ENCODE results near the gene RASGRP3. TPM values are rescaled to one million over a fixed set of nuclear protein-coding genes. Genes with fewer than 3 reads are reported as not detected.
A peak's percentile ranks its signal among the peaks of the same experiment; 100 is the strongest.

RASGRP3 gene
- total and polyA plus RNA-seq, 2 donors (not counting 1 experiment from before 2014, with no cell fraction given) = 0.50 to 6.1 TPM

GRCh38 chr2:33599175-33599942 is 122.9 kb downstream of the RASGRP3 start, which contains the start of gene FAM98A:
TSS of gene FAM98A (minus strand) at chr2:33599299. CDS start at chr2:33599221, 78 bp downstream.
- peak within 1 kb of the TSS; percentile 85 for H3K9ac ChIP-seq (ENCODE audit: insufficient read depth, low read length)
- peak within 1 kb of the TSS; percentile 88 for H3K4me2 ChIP-seq (ENCODE audit: extremely low read depth, insufficient read depth, low read length)
- no peaks in the 10 kb centered on the region for H3K9me3 ChIP-seq (ENCODE audit: control insufficient read depth, insufficient read depth, low read depth, low read length)
- no peaks in the 10 kb centered on the region for H4K20me1 ChIP-seq (ENCODE audit: control insufficient read depth, extremely low read depth, insufficient read depth, low read length)
- no peaks in the 10 kb centered on the region for H3K4me1 ChIP-seq (ENCODE audit: control insufficient read depth, extremely low read depth, insufficient read depth, low read length)
- H3K79me2 ChIP-seq (ENCODE audit: control insufficient read depth, insufficient read depth, low read length) = peaks cover 44% of the 10 kb centered on the region
- H3K36me3 ChIP-seq (ENCODE audit: control insufficient read depth, insufficient read depth, low read length) = no peaks in the 10 kb centered on the region
- no peak for TF ChIP-seq EZH2 (IDR thresholded peaks at IDR 0.05; ENCODE audit: low read length, missing control alignments)
- peak; percentile 17 to 23 for TF ChIP-seq CTCF (conservative IDR thresholded peaks at IDR 0.05 in 1 of 2, IDR thresholded peaks at IDR 0.05 in 1 of 2; ENCODE audit: low read depth in 1 of 2, low read length in 2 of 2)
- H3K27me3 ChIP-seq (ENCODE audit: control insufficient read depth, insufficient read depth, low read length) = no peaks in the 10 kb centered on the region
- peak within 1 kb of the TSS; percentile 93 for H3K27ac ChIP-seq (ENCODE audit: insufficient read depth, low read length)
- peak; percentile 98 to 99 for DNase-seq (ENCODE audit: low read depth in 2 of 2)
- H3K4me3 ChIP-seq (replicated peaks in 1 of 4; ENCODE audit: control extremely low read depth in 1 of 4, insufficient read depth in 1 of 4, low read depth in 3 of 4, low read length in 4 of 4) = peak within 1 kb of the TSS; percentile 78 to 98 (median 94)
- peak within 1 kb of the TSS; percentile 98 for H2AFZ ChIP-seq (ENCODE audit: low read length)

GRCh38 chr2:33599943-33600192 is 123.4 kb downstream of the RASGRP3 start:
- peak overlapping the region; percentile 88 for H3K4me2 ChIP-seq (ENCODE audit: extremely low read depth, insufficient read depth, low read length)
- no peak for DNase-seq (ENCODE audit: low read depth in 2 of 2)
- no peak overlapping the region for H3K9ac ChIP-seq (ENCODE audit: insufficient read depth, low read length)
- H3K36me3 ChIP-seq (ENCODE audit: control insufficient read depth, insufficient read depth, low read length) = no peaks in the 10 kb centered on the region
- H3K27ac ChIP-seq (ENCODE audit: insufficient read depth, low read length) = peak overlapping the region; percentile 68
- peaks cover 41% of the 10 kb centered on the region for H3K79me2 ChIP-seq (ENCODE audit: control insufficient read depth, insufficient read depth, low read length)
- no peaks in the 10 kb centered on the region for H3K4me1 ChIP-seq (ENCODE audit: control insufficient read depth, extremely low read depth, insufficient read depth, low read length)
- no peaks in the 10 kb centered on the region for H3K27me3 ChIP-seq (ENCODE audit: control insufficient read depth, insufficient read depth, low read length)
- TF ChIP-seq CTCF (conservative IDR thresholded peaks at IDR 0.05 in 1 of 2, IDR thresholded peaks at IDR 0.05 in 1 of 2; ENCODE audit: low read depth in 1 of 2, low read length in 2 of 2) (no peak), EZH2 (IDR thresholded peaks at IDR 0.05; ENCODE audit: low read length, missing control alignments) (no peak)
- H3K9me3 ChIP-seq (ENCODE audit: control insufficient read depth, insufficient read depth, low read depth, low read length) = no peaks in the 10 kb centered on the region
- peak overlapping the region; percentile 64 to 98 (median 83) for H3K4me3 ChIP-seq (replicated peaks in 1 of 4; ENCODE audit: control extremely low read depth in 1 of 4, insufficient read depth in 1 of 4, low read depth in 3 of 4, low read length in 4 of 4)
- H2AFZ ChIP-seq (ENCODE audit: low read length) = peak overlapping the region; percentile 98
- no peaks in the 10 kb centered on the region for H4K20me1 ChIP-seq (ENCODE audit: control insufficient read depth, extremely low read depth, insufficient read depth, low read length)

GRCh38 chr2:33602201-33602830 is 125.9 kb downstream of the RASGRP3 start:
- peak in 1 of 2 donors; percentile 79 for DNase-seq (ENCODE audit: low read depth in 2 of 2)
- peaks cover 17% of the 10 kb centered on the region for H3K79me2 ChIP-seq (ENCODE audit: control insufficient read depth, insufficient read depth, low read length)
- H3K4me3 ChIP-seq (replicated peaks in 1 of 4; ENCODE audit: control extremely low read depth in 1 of 4, insufficient read depth in 1 of 4, low read depth in 3 of 4, low read length in 4 of 4) = no peak overlapping the region
- H3K9ac ChIP-seq (ENCODE audit: insufficient read depth, low read length) = no peak overlapping the region
- no peak overlapping the region for H2AFZ ChIP-seq (ENCODE audit: low read length)
- no peak for TF ChIP-seq EZH2 (IDR thresholded peaks at IDR 0.05; ENCODE audit: low read length, missing control alignments)
- no peak for TF ChIP-seq CTCF (conservative IDR thresholded peaks at IDR 0.05 in 1 of 2, IDR thresholded peaks at IDR 0.05 in 1 of 2; ENCODE audit: low read depth in 1 of 2, low read length in 2 of 2)
- no peaks in the 10 kb centered on the region for H3K36me3 ChIP-seq (ENCODE audit: control insufficient read depth, insufficient read depth, low read length)
- H3K4me2 ChIP-seq (ENCODE audit: extremely low read depth, insufficient read depth, low read length) = no peak overlapping the region
- no peaks in the 10 kb centered on the region for H3K4me1 ChIP-seq (ENCODE audit: control insufficient read depth, extremely low read depth, insufficient read depth, low read length)
- H3K27ac ChIP-seq (ENCODE audit: insufficient read depth, low read length) = no peak overlapping the region
- H4K20me1 ChIP-seq (ENCODE audit: control insufficient read depth, extremely low read depth, insufficient read depth, low read length) = no peaks in the 10 kb centered on the region
- H3K9me3 ChIP-seq (ENCODE audit: control insufficient read depth, insufficient read depth, low read depth, low read length) = no peaks in the 10 kb centered on the region
- H3K27me3 ChIP-seq (ENCODE audit: control insufficient read depth, insufficient read depth, low read length) = no peaks in the 10 kb centered on the region

Data from fibroblast of lung (primary cell).